ENCODE data around the gene POLH. TPM values are rescaled to one million over a fixed set of nuclear protein-coding genes. Genes with fewer than 3 reads are reported as not detected.
"Not testable (repeated sequence)": the region's sequence is repeated elsewhere in the genome, so short reads cannot be mapped to it uniquely, and the experiment has no call there.

The POLH gene
- total and polyA plus RNA-seq, 10 of the 15 experiments (the other 5 are each of a cell fraction or from before 2014, with no cell fraction given) = 5.5 to 33.6 (median 18.6) TPM

DNA sequence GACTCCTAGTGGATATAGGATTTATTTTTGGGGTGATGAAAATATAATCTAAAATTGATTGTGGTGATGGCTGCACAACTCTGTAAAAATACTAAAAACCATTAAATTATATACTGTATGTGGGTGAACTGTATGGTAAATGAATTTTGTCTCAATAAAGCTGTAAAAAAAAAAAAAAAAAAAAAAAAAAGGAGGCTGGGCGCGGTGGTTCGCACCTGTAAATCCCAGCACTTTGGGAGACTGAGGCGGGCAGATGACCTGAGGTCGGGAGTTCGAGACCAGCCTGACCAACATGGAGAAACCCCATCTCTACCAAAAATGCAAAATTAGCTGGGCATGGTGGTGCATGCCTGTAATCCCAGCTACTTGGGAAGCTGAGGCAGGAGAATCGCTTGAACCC, 18.4 kb upstream of the POLH start:
- 90% methylated on average over 7 of the region's 7 CpGs for WGBS (ENCODE audit: insufficient coverage, insufficient replicate concordance, low lambda C conversion rate, missing lambda C conversion rate)
- SMC1A ChIA-PET (ENCODE audit: uncharacterized antibody, unreplicated experiment) = not testable (repeated sequence)

More for the DNA sequence above, 18.4 kb upstream of the POLH start:
- in situ Hi-C loops (cut with MboI); H4K20me1 ChIP-seq (ENCODE audit: control insufficient read depth, insufficient read depth); H3K4me1 ChIP-seq (ENCODE audit: control insufficient read depth, insufficient read depth, low read length); H3K27me3 ChIP-seq (replicated peaks in 1 of 2; ENCODE audit: control insufficient read depth in 2 of 2, insufficient read depth in 2 of 2, low read length in 1 of 2); H3K9ac ChIP-seq (ENCODE audit: control insufficient read depth, insufficient read depth, low read length); ATAC-seq; H3K4me3 ChIP-seq; CTCF ChIA-PET; RAD21 ChIA-PET (ENCODE audit: unreplicated experiment); H3K9me3 ChIP-seq (replicated peaks; ENCODE audit: control insufficient read depth, insufficient read depth, low read length); DNase-seq (ENCODE audit: low read depth, low spot score); intact Hi-C loops (cut with micrococcal nuclease; ENCODE audit: unreplicated experiment); H3K79me2 ChIP-seq (ENCODE audit: control insufficient read depth, insufficient read depth, low read length); H3K4me2 ChIP-seq (ENCODE audit: control insufficient read depth, insufficient read depth); FAIRE-seq; H2AFZ ChIP-seq (ENCODE audit: control insufficient read depth, low read depth, low read length); BruUV-seq (replicated peaks); H3K27ac ChIP-seq (ENCODE audit: control insufficient read depth, insufficient read depth): not testable (repeated sequence)
- POLR2A ChIA-PET = interaction anchor here (0.6 kb wide), 1 partner anchor 248 kb away, joined by 3 read pairs; no protein-coding TSS in a partner anchor
- TF ChIP-seq, protein P1, sequence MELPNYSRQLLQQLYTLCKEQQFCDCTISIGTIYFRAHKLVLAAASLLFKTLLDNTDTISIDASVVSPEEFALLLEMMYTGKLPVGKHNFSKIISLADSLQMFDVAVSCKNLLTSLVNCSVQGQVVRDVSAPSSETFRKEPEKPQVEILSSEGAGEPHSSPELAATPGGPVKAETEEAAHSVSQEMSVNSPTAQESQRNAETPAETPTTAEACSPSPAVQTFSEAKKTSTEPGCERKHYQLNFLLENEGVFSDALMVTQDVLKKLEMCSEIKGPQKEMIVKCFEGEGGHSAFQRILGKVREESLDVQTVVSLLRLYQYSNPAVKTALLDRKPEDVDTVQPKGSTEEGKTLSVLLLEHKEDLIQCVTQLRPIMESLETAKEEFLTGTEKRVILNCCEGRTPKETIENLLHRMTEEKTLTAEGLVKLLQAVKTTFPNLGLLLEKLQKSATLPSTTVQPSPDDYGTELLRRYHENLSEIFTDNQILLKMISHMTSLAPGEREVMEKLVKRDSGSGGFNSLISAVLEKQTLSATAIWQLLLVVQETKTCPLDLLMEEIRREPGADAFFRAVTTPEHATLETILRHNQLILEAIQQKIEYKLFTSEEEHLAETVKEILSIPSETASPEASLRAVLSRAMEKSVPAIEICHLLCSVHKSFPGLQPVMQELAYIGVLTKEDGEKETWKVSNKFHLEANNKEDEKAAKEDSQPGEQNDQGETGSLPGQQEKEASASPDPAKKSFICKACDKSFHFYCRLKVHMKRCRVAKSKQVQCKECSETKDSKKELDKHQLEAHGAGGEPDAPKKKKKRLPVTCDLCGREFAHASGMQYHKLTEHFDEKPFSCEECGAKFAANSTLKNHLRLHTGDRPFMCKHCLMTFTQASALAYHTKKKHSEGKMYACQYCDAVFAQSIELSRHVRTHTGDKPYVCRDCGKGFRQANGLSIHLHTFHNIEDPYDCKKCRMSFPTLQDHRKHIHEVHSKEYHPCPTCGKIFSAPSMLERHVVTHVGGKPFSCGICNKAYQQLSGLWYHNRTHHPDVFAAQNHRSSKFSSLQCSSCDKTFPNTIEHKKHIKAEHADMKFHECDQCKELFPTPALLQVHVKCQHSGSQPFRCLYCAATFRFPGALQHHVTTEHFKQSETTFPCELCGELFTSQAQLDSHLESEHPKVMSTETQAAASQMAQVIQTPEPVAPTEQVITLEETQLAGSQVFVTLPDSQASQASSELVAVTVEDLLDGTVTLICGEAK (IDR thresholded peaks at IDR 0.05; ENCODE audit: borderline replicate concordance) = peak; percentile 57; the same call in 1 of the 2 replicates
- H3K36me3 ChIP-seq (ENCODE audit: control insufficient read depth in 2 of 2, insufficient read depth in 2 of 2, low read length in 1 of 2) = peaks cover 4 to 30% of the 10 kb centered on the region in 2 experiments
